ENCODE results near the gene FBXO47. TPM values are rescaled to one million over a fixed set of nuclear protein-coding genes. Genes with fewer than 3 reads are reported as not detected.

Gene FBXO47
- total RNA-seq, 1 experiment from 2014 or later, result not detected

- no peaks in the 10 kb centered on the region for H3K9me2 ChIP-seq (replicated peaks; ENCODE audit: low read length)
- CTCF ChIA-PET, result interaction anchor here (0.6 kb wide), 1 partner anchor 73 kb away, joined by 6 read pairs; no protein-coding TSS in a partner anchor
- H3K4me1 ChIP-seq (ENCODE audit: insufficient read depth, low read length), result no peaks in the 10 kb centered on the region
- H3K9ac ChIP-seq (ENCODE audit: low read length), result no peak overlapping the region
- H3K79me2 ChIP-seq (ENCODE audit: low read length), result no peaks in the 10 kb centered on the region
- no peak overlapping the region for H3K4me2 ChIP-seq (ENCODE audit: low read length)
- H3K27me3 ChIP-seq (ENCODE audit: low read length), result no peaks in the 10 kb centered on the region
- no peaks in the 10 kb centered on the region for H4K20me1 ChIP-seq (ENCODE audit: low read length)
- no peak for TF ChIP-seq EZH2 (IDR thresholded peaks at IDR 0.05; ENCODE audit: low read length, unreplicated experiment)
- TF ChIP-seq CTCF (conservative IDR thresholded peaks at IDR 0.05; ENCODE audit: low read depth, low read length), result no peak
- TF ChIP-seq EZH2phosphoT487 (IDR thresholded peaks at IDR 0.05; ENCODE audit: borderline replicate concordance, low read length), result no peak
- peaks cover 3% of the 10 kb centered on the region for H3K36me3 ChIP-seq (ENCODE audit: low read depth, low read length)
- ATAC-seq, result no peak
- H3K9me3 ChIP-seq (ENCODE audit: low read length), result no peaks in the 10 kb centered on the region
- no peak overlapping the region for H3K27ac ChIP-seq (ENCODE audit: low read length)
- BruUV-seq (replicated peaks), result no TSS peak
- no peak overlapping the region for H3K4me3 ChIP-seq (ENCODE audit: low read length)
- intact Hi-C loops (cut with micrococcal nuclease), result no loop called here
- POLR2A ChIA-PET (ENCODE audit: unreplicated experiment), result no interaction called here
- no peak for DNase-seq
- no peak overlapping the region for H2AFZ ChIP-seq (ENCODE audit: low read length)
- no peaks in the 10 kb centered on the region for H3F3A ChIP-seq (ENCODE audit: low read length, unreplicated experiment)
Measured at GRCh38 chr17:38916771-38917170, 50.4 kb downstream of the FBXO47 start.

DNA sequence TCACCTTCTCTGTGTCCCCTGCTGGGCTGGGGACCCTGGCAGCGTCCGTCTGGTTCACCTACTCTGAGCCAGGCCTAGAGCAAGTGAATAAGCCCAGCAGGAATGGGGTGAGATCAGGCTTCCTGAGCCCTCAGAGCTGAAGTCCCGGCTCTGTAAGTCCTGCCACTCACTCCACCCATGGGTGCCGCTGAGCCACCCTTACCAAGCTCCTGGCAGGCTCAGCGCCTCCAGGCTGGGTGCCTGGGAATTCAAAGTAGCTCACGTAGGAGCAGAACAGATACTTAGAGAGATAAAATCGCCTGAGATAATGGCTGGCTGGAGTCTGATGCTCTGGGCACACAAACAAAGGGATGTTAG, 51.6 kb downstream of the FBXO47 start:
- Histone ChIP-seq H3K9me2 (replicated peaks; ENCODE audit: low read length) (no peaks in the 10 kb centered on the region), H2AFZ (ENCODE audit: low read length) (no peak overlapping the region), H3K9me3 (ENCODE audit: low read length) (no peaks in the 10 kb centered on the region), H3K36me3 (ENCODE audit: low read depth, low read length) (peaks cover 3% of the 10 kb centered on the region), H3K4me3 (ENCODE audit: low read length) (no peak overlapping the region), H3K27ac (ENCODE audit: low read length) (no peak overlapping the region), H3K9ac (ENCODE audit: low read length) (no peak overlapping the region), H3K4me1 (ENCODE audit: insufficient read depth, low read length) (no peaks in the 10 kb centered on the region), H3K4me2 (ENCODE audit: low read length) (no peak overlapping the region), H3K79me2 (ENCODE audit: low read length) (no peaks in the 10 kb centered on the region), H3K27me3 (ENCODE audit: low read length) (no peaks in the 10 kb centered on the region), H4K20me1 (ENCODE audit: low read length) (no peaks in the 10 kb centered on the region), H3F3A (ENCODE audit: low read length, unreplicated experiment) (no peaks in the 10 kb centered on the region)
- DNase-seq (no peak), ATAC-seq (no peak)
- BruUV-seq (replicated peaks), result no TSS peak
- ChIA-PET CTCF (no interaction called here), POLR2A (ENCODE audit: unreplicated experiment) (no interaction called here)
- no peak for TF ChIP-seq EZH2phosphoT487 (IDR thresholded peaks at IDR 0.05; ENCODE audit: borderline replicate concordance, low read length)
- TF ChIP-seq EZH2 (IDR thresholded peaks at IDR 0.05; ENCODE audit: low read length, unreplicated experiment), result no peak
- no peak for TF ChIP-seq CTCF (conservative IDR thresholded peaks at IDR 0.05; ENCODE audit: low read depth, low read length)
- intact Hi-C loops (cut with micrococcal nuclease), result no loop called here

DNA sequence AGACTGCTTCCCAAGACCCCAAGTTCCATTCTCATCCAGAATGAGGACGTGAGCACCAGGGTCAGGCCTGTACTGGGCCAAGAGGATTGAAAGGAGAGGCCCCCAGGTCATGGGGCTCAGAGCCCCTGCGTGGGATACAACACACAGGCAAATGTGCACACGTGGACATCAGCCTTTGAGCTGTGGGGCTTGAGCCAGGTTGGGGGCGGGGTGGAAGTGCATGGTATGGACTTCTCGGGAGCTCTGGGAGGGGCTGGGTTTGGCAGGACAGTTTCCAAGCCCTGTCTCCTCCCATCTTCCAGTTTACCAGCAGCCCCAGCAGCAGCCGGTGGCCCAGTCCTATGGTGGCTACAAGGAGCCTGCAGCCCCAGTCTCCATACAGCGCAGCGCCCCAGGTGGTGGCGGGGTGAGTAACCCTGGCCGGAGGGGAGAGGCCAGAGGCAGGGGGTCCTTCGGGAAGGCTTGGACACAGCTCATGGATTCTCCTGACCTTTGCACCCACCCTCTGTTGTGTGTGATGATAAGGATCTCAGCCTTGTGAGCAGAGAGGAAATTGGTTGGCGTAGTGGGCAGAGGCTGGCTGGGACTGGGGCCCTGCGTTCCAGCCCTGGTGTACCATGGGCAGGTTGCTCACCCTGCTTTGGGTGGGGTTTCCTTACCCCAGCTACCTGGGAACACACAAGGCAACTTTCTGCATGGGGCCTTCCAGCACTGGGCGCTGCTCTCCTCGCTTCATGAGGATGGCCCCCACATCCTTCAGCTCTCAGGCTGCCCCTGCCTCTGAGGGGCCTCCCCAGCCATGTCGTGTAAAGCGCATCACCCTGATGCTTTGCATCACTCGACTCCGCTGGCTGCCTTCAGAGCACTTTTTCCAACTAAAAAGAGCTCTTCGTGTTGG, 52.2 kb downstream of the FBXO47 start:
- CTCF ChIA-PET, result no interaction called here
- intact Hi-C loops (cut with micrococcal nuclease), result no loop called here
- POLR2A ChIA-PET (ENCODE audit: unreplicated experiment), result no interaction called here
- no TSS peak for BruUV-seq (replicated peaks)
- no peak overlapping the region for H2AFZ ChIP-seq (ENCODE audit: low read length)
- H3K4me3 ChIP-seq (ENCODE audit: low read length), result no peak overlapping the region
- no peaks in the 10 kb centered on the region for H3K27me3 ChIP-seq (ENCODE audit: low read length)
- no peak overlapping the region for H3K9ac ChIP-seq (ENCODE audit: low read length)
- no peaks in the 10 kb centered on the region for H3K9me3 ChIP-seq (ENCODE audit: low read length)
- no peak overlapping the region for H3K4me2 ChIP-seq (ENCODE audit: low read length)
- H3K9me2 ChIP-seq (replicated peaks; ENCODE audit: low read length), result no peaks in the 10 kb centered on the region
- no peak for DNase-seq
- no peak for ATAC-seq
- peaks cover 3% of the 10 kb centered on the region for H3K36me3 ChIP-seq (ENCODE audit: low read depth, low read length)
- no peaks in the 10 kb centered on the region for H3K4me1 ChIP-seq (ENCODE audit: insufficient read depth, low read length)
- no peaks in the 10 kb centered on the region for H3K79me2 ChIP-seq (ENCODE audit: low read length)
- H3F3A ChIP-seq (ENCODE audit: low read length, unreplicated experiment), result no peaks in the 10 kb centered on the region
- H3K27ac ChIP-seq (ENCODE audit: low read length), result no peak overlapping the region
- no peaks in the 10 kb centered on the region for H4K20me1 ChIP-seq (ENCODE audit: low read length)
- TF ChIP-seq EZH2 (IDR thresholded peaks at IDR 0.05; ENCODE audit: low read length, unreplicated experiment) (no peak), CTCF (conservative IDR thresholded peaks at IDR 0.05; ENCODE audit: low read depth, low read length) (no peak), EZH2phosphoT487 (IDR thresholded peaks at IDR 0.05; ENCODE audit: borderline replicate concordance, low read length) (no peak)

All from PC-3 (cell line).